ENCODE results near the gene DAAM1. TPM values are rescaled to one million over a fixed set of nuclear protein-coding genes. Genes with fewer than 3 reads are reported as not detected.

The DAAM1 gene
- total RNA-seq, 1 donor from 2014 or later, result 67.6 TPM

GRCh38 chr14:59352961-59353360, 164.5 kb downstream of the DAAM1 start:
- TF ChIP-seq, protein P1, sequence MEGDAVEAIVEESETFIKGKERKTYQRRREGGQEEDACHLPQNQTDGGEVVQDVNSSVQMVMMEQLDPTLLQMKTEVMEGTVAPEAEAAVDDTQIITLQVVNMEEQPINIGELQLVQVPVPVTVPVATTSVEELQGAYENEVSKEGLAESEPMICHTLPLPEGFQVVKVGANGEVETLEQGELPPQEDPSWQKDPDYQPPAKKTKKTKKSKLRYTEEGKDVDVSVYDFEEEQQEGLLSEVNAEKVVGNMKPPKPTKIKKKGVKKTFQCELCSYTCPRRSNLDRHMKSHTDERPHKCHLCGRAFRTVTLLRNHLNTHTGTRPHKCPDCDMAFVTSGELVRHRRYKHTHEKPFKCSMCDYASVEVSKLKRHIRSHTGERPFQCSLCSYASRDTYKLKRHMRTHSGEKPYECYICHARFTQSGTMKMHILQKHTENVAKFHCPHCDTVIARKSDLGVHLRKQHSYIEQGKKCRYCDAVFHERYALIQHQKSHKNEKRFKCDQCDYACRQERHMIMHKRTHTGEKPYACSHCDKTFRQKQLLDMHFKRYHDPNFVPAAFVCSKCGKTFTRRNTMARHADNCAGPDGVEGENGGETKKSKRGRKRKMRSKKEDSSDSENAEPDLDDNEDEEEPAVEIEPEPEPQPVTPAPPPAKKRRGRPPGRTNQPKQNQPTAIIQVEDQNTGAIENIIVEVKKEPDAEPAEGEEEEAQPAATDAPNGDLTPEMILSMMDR (IDR thresholded peaks at IDR 0.05), result no peak
- no peaks in the 10 kb centered on the region for H3K9me3 ChIP-seq
- H3K4me1 ChIP-seq, result peaks cover 0 to 31% of the 10 kb centered on the region in 2 donors
- no peaks in the 10 kb centered on the region for H3K27me3 ChIP-seq
- peaks cover 35 to 49% of the 10 kb centered on the region in 2 donors for H3K36me3 ChIP-seq
- no peak overlapping the region for H3K4me3 ChIP-seq
- intact Hi-C loops (cut with DNase I), result no loop called here
- H3K27ac ChIP-seq, result no peak overlapping the region
- no peak for DNase-seq (ENCODE audit: low spot score in 2 of 2)

DNA sequence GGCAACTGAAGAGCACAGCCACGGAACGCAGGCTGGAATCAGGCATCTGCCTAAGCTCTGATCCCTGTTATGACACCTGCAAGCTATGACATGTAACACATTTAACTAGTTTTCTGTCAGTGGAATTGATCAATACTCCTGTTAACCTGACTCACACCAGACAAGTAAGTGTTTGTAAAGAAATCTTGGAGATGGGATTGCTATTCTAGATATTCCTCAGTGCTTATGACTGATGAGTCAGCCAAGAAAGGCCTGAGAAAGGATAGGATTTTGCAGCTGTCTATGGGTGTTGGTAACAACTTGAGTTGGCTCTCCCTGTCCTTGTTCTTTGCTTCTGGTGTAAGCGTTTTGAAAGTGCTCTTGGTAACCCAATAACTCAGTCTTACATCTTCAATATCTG, 166.2 kb downstream of the DAAM1 start:
- Histone ChIP-seq H3K4me1 (peaks cover 7 to 28% of the 10 kb centered on the region in 2 donors), H3K27ac (no peak overlapping the region), H3K4me3 (no peak overlapping the region), H3K27me3 (no peaks in the 10 kb centered on the region), H3K36me3 (peaks cover 35 to 49% of the 10 kb centered on the region in 2 donors), H3K9me3 (no peaks in the 10 kb centered on the region)
- intact Hi-C loops (cut with DNase I), result no loop called here
- TF ChIP-seq, protein P1 (IDR thresholded peaks at IDR 0.05), result no peak
- DNase-seq (ENCODE audit: low spot score in 2 of 2), result no peak

- Histone ChIP-seq H3K4me1 (peaks cover 7 to 29% of the 10 kb centered on the region in 2 donors), H3K27ac (no peak overlapping the region), H3K36me3 (peaks cover 35 to 49% of the 10 kb centered on the region in 2 donors), H3K27me3 (no peaks in the 10 kb centered on the region), H3K9me3 (no peaks in the 10 kb centered on the region), H3K4me3 (no peak overlapping the region)
- TF ChIP-seq, protein P1 (IDR thresholded peaks at IDR 0.05), result no peak
- no peak for DNase-seq (ENCODE audit: low spot score in 2 of 2)
- intact Hi-C loops (cut with DNase I), result no loop called here
These were observed 166.6 kb downstream of the DAAM1 start for GRCh38 chr14:59355091-59355490.

DNA sequence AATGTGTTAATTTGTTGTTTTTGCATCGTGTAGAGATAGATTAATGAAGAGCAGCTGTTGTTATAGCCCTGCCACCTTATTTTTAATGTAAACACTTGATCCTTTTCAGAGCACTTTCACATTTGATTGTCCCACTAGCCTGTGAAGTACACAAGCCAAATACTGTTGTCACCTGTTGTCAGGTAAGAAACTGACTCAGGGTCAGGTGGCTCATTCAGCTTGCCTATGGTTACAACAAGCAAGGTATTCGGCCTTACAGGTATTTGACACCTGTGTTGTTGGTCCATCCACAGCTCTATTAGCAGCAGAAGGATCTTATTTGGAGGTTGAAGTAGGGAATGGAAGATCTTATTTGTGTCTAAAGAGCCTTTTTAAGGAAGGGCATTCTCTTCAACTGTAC, 167.8 kb downstream of the DAAM1 start:
- no peak for DNase-seq (ENCODE audit: low spot score in 2 of 2)
- intact Hi-C loops (cut with DNase I), result no loop called here
- H3K36me3 ChIP-seq, result peaks cover 35 to 46% of the 10 kb centered on the region in 2 donors
- H3K27ac ChIP-seq, result no peak overlapping the region
- TF ChIP-seq, protein P1 (IDR thresholded peaks at IDR 0.05), result no peak
- peaks cover 7 to 28% of the 10 kb centered on the region in 2 donors for H3K4me1 ChIP-seq
- no peaks in the 10 kb centered on the region for H3K9me3 ChIP-seq
- no peak overlapping the region for H3K4me3 ChIP-seq
- no peaks in the 10 kb centered on the region for H3K27me3 ChIP-seq

DNA sequence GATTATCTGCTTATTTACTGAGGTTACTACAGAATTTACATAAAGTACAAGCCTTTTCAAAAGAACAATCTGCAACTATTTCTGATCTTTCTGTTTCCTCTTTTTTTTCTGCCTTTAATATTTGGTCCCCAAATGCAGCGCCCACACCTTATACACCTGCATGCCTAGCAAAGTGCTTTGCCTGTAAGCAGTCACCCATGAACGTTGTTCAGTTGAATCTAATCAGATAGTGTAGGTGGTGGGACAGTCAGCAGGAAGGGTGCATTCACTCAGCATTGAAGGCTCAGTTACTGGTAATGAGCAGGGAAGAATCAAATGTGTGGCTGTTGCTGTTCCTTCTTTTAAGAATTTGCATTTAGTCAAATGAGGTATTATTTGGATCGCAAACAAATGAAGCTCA, 168.3 kb downstream of the DAAM1 start:
- no peaks in the 10 kb centered on the region for H3K27me3 ChIP-seq

More for the DNA sequence above, 168.3 kb downstream of the DAAM1 start:
- DNase-seq (ENCODE audit: low spot score in 2 of 2), result no peak
- intact Hi-C loops (cut with DNase I), result no loop called here
- H3K4me1 ChIP-seq, result peaks cover 7 to 31% of the 10 kb centered on the region in 2 donors
- peak overlapping the region in 1 of 2 donors; percentile 73 for H3K27ac ChIP-seq
- H3K36me3 ChIP-seq, result peaks cover 37 to 46% of the 10 kb centered on the region in 2 donors
- H3K4me3 ChIP-seq, result no peak overlapping the region
- H3K9me3 ChIP-seq, result no peaks in the 10 kb centered on the region
- TF ChIP-seq, protein P1 (IDR thresholded peaks at IDR 0.05), result no peak
